Nephron (organoid): Measurements from ENCODE around the gene DCAF8.

ENCODE experiments used
- H3K27ac Mint-ChIP-seq, 3 experiments: 2 replicates each; pipeline ENCODE4 v1.8.0; 2020; ENCODE audit warnings: mixed read lengths in 3 of 3, mild to moderate bottlenecking in 2 of 3, moderate library complexity in 1 of 3
- H3K27me3 Mint-ChIP-seq: 2 replicates; pipeline ENCODE4 v1.8.0; 2021; ENCODE audit warnings: low read depth, mild to moderate bottlenecking, moderate library complexity, mixed read lengths
- H3K36me3 Mint-ChIP-seq: 2 replicates; pipeline ENCODE4 v1.8.0; 2020; ENCODE audit warnings: low read depth, mixed read lengths
- H3K4me1 Mint-ChIP-seq: 2 replicates; pipeline ENCODE4 v1.8.0; 2020; ENCODE audit warnings: mixed read lengths
- H3K4me3 Mint-ChIP-seq, 3 experiments: 2 replicates each; pipeline ENCODE4 v1.8.0; 2020; ENCODE audit warnings: mild to moderate bottlenecking in 3 of 3, mixed read lengths in 3 of 3, moderate library complexity in 2 of 3
- H3K9me3 Mint-ChIP-seq: 2 replicates; pipeline ENCODE4 v1.8.0; 2020; ENCODE audit warnings: mixed read lengths
- CTCF ChIP-seq, 3 experiments: fragments of 200-600 bp; sonication (generic); IDR thresholded peaks; one replicate each; pipeline ENCODE4 v1.5.0; 2021; ENCODE audit warnings: antibody characterized with exemption in 3 of 3; ENCODE audit not compliant: unreplicated experiment in 3 of 3

Gene DCAF8

GRCh38 chr1:160261893-160262794, at the start of gene DCAF8:
TSS of gene DCAF8 (minus strand) at chr1:160262549. CDS start at chr1:160244008, 18,541 bp downstream.
- peak within 1 kb of the TSS; percentile 98 to 99 (median 99) for H3K4me3 Mint-ChIP-seq
- peak within 1 kb of the TSS; percentile 86 to 100 (median 97) for H3K27ac Mint-ChIP-seq
- no peaks in the 10 kb centered on the region for H3K27me3 Mint-ChIP-seq
- no peak for TF ChIP-seq CTCF (IDR thresholded peaks at IDR 0.05; ENCODE audit: unreplicated experiment in 3 of 3)
- H3K36me3 Mint-ChIP-seq: peaks cover 5% of the 10 kb centered on the region
- H3K9me3 Mint-ChIP-seq: no peaks in the 10 kb centered on the region
- H3K4me1 Mint-ChIP-seq: peaks cover 33% of the 10 kb centered on the region

GRCh38 chr1:160309571-160309970, 47.2 kb upstream of the DCAF8 start:
- Mint-ChIP-seq H3K27ac (no peak overlapping the region), H3K4me1 (no peaks in the 10 kb centered on the region)

GRCh38 chr1:160309185-160309557, 46.8 kb upstream of the DCAF8 start:
- Mint-ChIP-seq H3K27me3 (no peaks in the 10 kb centered on the region), H3K36me3 (peaks cover 77% of the 10 kb centered on the region), H3K9me3 (no peaks in the 10 kb centered on the region), H3K4me3 (no peak overlapping the region), H3K27ac (no peak overlapping the region), H3K4me1 (no peaks in the 10 kb centered on the region)
- no peak for TF ChIP-seq CTCF (IDR thresholded peaks at IDR 0.05; ENCODE audit: unreplicated experiment in 3 of 3)

More at GRCh38 chr1:160309571-160309970, 47.2 kb upstream of the DCAF8 start:
- H3K27me3 Mint-ChIP-seq: no peaks in the 10 kb centered on the region
- no peak overlapping the region for H3K4me3 Mint-ChIP-seq
- no peaks in the 10 kb centered on the region for H3K9me3 Mint-ChIP-seq
- no peak for TF ChIP-seq CTCF (IDR thresholded peaks at IDR 0.05; ENCODE audit: unreplicated experiment in 3 of 3)
- H3K36me3 Mint-ChIP-seq: peaks cover 80% of the 10 kb centered on the region

GRCh38 chr1:160308451-160309184, 46.3 kb upstream of the DCAF8 start:
- no peak for TF ChIP-seq CTCF (IDR thresholded peaks at IDR 0.05; ENCODE audit: unreplicated experiment in 3 of 3)
- H3K4me1 Mint-ChIP-seq: no peaks in the 10 kb centered on the region
- peaks cover 75% of the 10 kb centered on the region for H3K36me3 Mint-ChIP-seq
- no peaks in the 10 kb centered on the region for H3K9me3 Mint-ChIP-seq
- H3K27ac Mint-ChIP-seq: no peak overlapping the region
- H3K4me3 Mint-ChIP-seq: no peak overlapping the region
- H3K27me3 Mint-ChIP-seq: no peaks in the 10 kb centered on the region

- Mint-ChIP-seq H3K27ac (no peak overlapping the region), H3K36me3 (peaks cover 71% of the 10 kb centered on the region), H3K4me3 (no peak overlapping the region), H3K4me1 (no peaks in the 10 kb centered on the region), H3K27me3 (no peaks in the 10 kb centered on the region), H3K9me3 (no peaks in the 10 kb centered on the region)
- TF ChIP-seq CTCF (IDR thresholded peaks at IDR 0.05; ENCODE audit: unreplicated experiment in 3 of 3): no peak
Measured at GRCh38 chr1:160307118-160307791, 44.9 kb upstream of the DCAF8 start.
